Prostate gland (tissue), 2 donors: Measurements from ENCODE around the gene GABRG2. TPM values are rescaled to one million over a fixed set of nuclear protein-coding genes. Genes with fewer than 3 reads are reported as not detected.

Experiments used
- DNase-seq: peaks from one replicate; pipeline ENCODE4 v3.0.0-alpha.2; 2019; ENCODE audit warnings: low spot score
- H3K27ac ChIP-seq, 2 donors: fragments of 200-600 bp; sonication (generic); 2 replicates each; pipeline ENCODE4 v1.5.1; 2017 to 2019
- H3K27me3 ChIP-seq: fragments of 200-600 bp; sonication (generic); replicated peaks from 2 replicates; pipeline ENCODE4 v1.5.1; 2019; ENCODE audit not compliant: insufficient read depth
- H3K36me3 ChIP-seq, 2 donors: fragments of 200-600 bp; sonication (generic); 1 replicate in 1 of 2; 2 replicates in 1 of 2; pipeline versions ENCODE4 v1.5.1 to v1.8.1; 2017 to 2019
- H3K4me1 ChIP-seq: fragments of 200-600 bp; sonication (generic); replicated peaks from 2 replicates; pipeline ENCODE4 v1.5.1; 2019
- H3K4me3 ChIP-seq, 2 donors: fragments of 200-600 bp; sonication (generic); 2 replicates each; pipeline ENCODE4 v1.5.1; 2017 to 2019
- H3K9me3 ChIP-seq: fragments of 200-600 bp; sonication (generic); 2 replicates; pipeline ENCODE4 v1.5.1; 2017
- POLR2A ChIP-seq: fragments of 450-650 bp; IDR thresholded peaks from one replicate; pipeline ENCODE4 v1.6.1; 2016; ENCODE audit warnings: antibody characterized with exemption, mild to moderate bottlenecking
- POLR2AphosphoS5 ChIP-seq: sonication (generic); formaldehyde crosslinking; IDR thresholded peaks from one replicate; pipeline ENCODE4 v1.6.1; 2017; ENCODE audit warnings: antibody characterized with exemption
- WGBS: methylation state at CpG from one replicate; pipeline ENCODE4 v1.1.5; 2018; 5-methylcytosine and 5-hydroxymethylcytosine counted together
- intact Hi-C: fragments of 100-400 bp; cut with DNase I; formaldehyde crosslinking; loops from one replicate; pipeline ENCODE4 v1.14.2; 2022
- total RNA-seq, 2 donors: library from RNA; depleted of rRNA; stranded (reverse); fragments of >200 nt; gene quantifications; one replicate each; pipeline ENCODE4 v1.1.0, GENCODE V29; 2016
- TF ChIP-seq, protein P1 (sequence below), 4 experiments: fragments of 200-600 bp in 2 of 4; fragments of 450-650 bp in 2 of 4; sonication (generic) in 2 of 4; IDR thresholded peaks; 1 replicate in 3 of 4; 2 replicates in 1 of 4; pipeline ENCODE4 v1.5.1; 2016 to 2019; ENCODE audit warnings: antibody characterized with exemption in 4 of 4, mild to moderate bottlenecking in 2 of 4, moderate library complexity in 2 of 4

GABRG2 gene
- total RNA-seq, 2 donors from 2014 or later, result 0.68 TPM; not detected in 1

DNA sequence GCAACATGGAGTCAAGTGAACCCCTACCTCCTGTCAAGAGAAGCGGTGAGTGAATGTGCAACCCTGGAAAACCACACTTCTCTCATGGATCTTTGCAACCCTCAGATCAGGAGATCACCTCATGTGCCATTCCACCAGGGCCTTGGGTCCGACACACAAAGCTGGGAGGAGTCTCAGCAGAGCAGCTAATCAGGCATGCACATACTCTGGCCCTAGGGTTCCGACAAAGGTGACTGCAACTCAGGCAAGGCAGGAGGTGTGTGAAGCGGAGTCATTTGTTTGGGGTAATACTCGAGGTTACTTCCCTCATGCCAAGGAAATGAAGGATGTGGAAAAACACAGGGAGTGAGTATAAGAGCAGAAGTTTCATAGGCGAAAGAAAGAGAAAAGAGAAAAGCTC, 96.1 kb downstream of the GABRG2 start:
- Histone ChIP-seq H3K4me1 (no peaks in the 10 kb centered on the region), H3K27ac (no peak overlapping the region), H3K4me3 (no peak overlapping the region), H3K36me3 (no peaks in the 10 kb centered on the region), H3K27me3 (no peaks in the 10 kb centered on the region), H3K9me3 (no peaks in the 10 kb centered on the region)
- TF ChIP-seq POLR2A, result no peak
- TF ChIP-seq, protein P1, sequence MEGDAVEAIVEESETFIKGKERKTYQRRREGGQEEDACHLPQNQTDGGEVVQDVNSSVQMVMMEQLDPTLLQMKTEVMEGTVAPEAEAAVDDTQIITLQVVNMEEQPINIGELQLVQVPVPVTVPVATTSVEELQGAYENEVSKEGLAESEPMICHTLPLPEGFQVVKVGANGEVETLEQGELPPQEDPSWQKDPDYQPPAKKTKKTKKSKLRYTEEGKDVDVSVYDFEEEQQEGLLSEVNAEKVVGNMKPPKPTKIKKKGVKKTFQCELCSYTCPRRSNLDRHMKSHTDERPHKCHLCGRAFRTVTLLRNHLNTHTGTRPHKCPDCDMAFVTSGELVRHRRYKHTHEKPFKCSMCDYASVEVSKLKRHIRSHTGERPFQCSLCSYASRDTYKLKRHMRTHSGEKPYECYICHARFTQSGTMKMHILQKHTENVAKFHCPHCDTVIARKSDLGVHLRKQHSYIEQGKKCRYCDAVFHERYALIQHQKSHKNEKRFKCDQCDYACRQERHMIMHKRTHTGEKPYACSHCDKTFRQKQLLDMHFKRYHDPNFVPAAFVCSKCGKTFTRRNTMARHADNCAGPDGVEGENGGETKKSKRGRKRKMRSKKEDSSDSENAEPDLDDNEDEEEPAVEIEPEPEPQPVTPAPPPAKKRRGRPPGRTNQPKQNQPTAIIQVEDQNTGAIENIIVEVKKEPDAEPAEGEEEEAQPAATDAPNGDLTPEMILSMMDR (IDR thresholded peaks at IDR 0.05), result no peak
- TF ChIP-seq POLR2AphosphoS5, result no peak
- DNase-seq, result no peak
- 73% methylated on average over 6 of the region's 6 CpGs for WGBS
- intact Hi-C loops, result no loop called here

DNA sequence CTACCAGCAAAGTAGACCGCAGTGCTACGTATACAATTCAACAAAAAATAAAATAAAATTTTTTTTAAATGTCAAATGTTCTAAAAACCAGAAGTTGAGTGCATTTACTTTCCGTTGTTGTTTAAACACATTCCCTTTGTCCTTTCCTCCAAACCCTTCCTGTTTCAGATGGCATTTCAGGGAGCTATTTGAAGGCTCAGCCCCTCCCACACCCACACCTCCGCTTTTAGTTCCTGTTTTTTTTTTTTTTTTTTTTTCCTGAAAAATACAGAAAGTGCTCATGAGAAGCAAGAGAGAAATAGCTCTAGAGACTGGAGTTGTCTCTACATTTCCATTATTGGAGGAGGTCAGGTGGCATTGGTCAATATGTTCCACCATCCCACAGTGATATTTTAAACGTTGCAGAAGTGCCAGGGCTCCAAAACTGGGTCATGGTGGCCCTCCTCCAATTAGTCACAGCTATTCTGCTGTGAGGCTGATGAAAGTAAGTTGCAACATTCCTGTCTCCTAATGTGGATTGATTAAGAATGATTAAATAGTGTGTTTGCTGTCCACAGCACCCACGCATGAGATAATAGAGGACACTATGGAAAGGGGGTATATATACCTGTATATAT, 106.9 kb downstream of the GABRG2 start:
- H3K9me3 ChIP-seq, result no peaks in the 10 kb centered on the region

DNA sequence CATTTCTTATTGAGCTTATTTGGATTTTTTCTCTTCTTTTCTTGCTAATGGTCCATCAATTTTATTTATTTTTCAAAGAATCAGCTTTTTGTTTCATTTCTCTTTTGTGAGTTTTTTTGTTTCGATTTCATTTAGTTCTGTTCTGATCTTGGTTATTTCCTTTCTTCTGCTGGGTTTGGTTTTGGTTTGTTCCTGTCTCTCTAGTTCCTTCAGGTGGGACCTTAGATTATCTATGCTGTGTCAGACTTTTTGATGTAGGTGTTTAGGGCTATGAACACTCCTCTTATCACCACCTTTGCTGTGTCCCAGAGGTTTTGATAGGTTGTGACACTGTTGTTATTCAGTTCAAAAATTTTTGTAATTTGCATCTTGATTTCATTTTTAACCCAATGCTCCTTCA, 119.8 kb downstream of the GABRG2 start:
- no peaks in the 10 kb centered on the region for H3K27me3 ChIP-seq
- intact Hi-C loops, result no loop called here
- no peaks in the 10 kb centered on the region for H3K36me3 ChIP-seq
- no peaks in the 10 kb centered on the region for H3K9me3 ChIP-seq
- no peaks in the 10 kb centered on the region for H3K4me1 ChIP-seq
- WGBS, result 91% methylated on average over 1 of the region's 1 CpG
- H3K4me3 ChIP-seq, result no peak overlapping the region
- DNase-seq, result no peak
- H3K27ac ChIP-seq, result no peak overlapping the region
- TF ChIP-seq, protein P1 (IDR thresholded peaks at IDR 0.05), result no peak
- TF ChIP-seq POLR2AphosphoS5, result no peak
- TF ChIP-seq POLR2A, result no peak

More for the DNA sequence above, 106.9 kb downstream of the GABRG2 start:
- no peaks in the 10 kb centered on the region for H3K27me3 ChIP-seq
- TF ChIP-seq POLR2A (no peak), POLR2AphosphoS5 (no peak)
- TF ChIP-seq, protein P1 (IDR thresholded peaks at IDR 0.05), result no peak
- no peaks in the 10 kb centered on the region for H3K4me1 ChIP-seq
- H3K4me3 ChIP-seq, result no peak overlapping the region
- no peaks in the 10 kb centered on the region for H3K36me3 ChIP-seq
- intact Hi-C loops, result no loop called here
- H3K27ac ChIP-seq, result no peak overlapping the region
- DNase-seq, result no peak
- 57% methylated on average over 6 of the region's 6 CpGs for WGBS

DNA sequence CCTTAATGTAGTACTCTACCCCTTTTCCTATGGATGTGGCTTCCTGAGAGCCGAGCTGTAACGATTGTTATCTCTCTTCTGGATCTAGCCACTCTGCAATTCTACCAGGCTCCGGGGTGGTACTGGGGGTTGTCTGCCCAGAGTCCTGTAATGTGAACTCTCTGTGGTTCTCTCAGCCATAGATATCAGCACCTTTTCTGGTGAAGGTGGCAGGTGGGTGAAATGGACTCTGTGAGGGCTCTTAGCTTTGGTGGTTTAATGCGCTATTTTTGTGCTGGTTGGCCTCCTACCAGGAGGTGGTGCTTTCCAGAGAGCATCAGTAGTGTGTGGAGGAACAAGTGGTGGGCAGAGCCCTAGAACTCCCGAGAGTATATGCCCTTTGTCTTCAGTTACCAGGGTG, 122.1 kb downstream of the GABRG2 start:
- intact Hi-C loops, result no loop called here
- WGBS, result 61% methylated on average over 5 of the region's 5 CpGs
- TF ChIP-seq, protein P1 (IDR thresholded peaks at IDR 0.05), result no peak
- TF ChIP-seq POLR2A (no peak), POLR2AphosphoS5 (no peak)
- no peak overlapping the region for H3K4me3 ChIP-seq
- DNase-seq, result no peak
- H3K27me3 ChIP-seq, result no peaks in the 10 kb centered on the region
- no peaks in the 10 kb centered on the region for H3K9me3 ChIP-seq
- H3K27ac ChIP-seq, result no peak overlapping the region
- H3K36me3 ChIP-seq, result no peaks in the 10 kb centered on the region
- no peaks in the 10 kb centered on the region for H3K4me1 ChIP-seq

DNA sequence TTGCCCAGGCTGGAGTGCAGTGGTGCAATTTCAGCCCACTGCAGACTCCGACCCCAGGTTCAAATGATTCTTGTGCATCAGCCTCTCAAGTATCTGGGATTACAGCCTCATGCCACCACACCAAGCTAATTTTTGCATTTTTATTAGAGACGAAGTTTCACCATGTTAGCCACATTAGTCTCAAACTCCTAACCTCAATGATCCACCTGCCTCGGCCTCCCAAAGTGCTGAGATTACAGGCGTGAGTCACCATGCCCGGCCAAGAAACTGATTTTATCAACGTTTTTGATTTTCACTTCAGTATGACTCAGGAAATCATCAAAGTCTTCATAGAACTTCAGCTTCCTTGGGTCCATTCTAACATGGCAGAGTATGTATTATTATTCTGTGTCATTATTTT, 125.4 kb downstream of the GABRG2 start:
- Histone ChIP-seq H3K36me3 (no peaks in the 10 kb centered on the region), H3K4me1 (no peaks in the 10 kb centered on the region), H3K27ac (no peak overlapping the region), H3K9me3 (no peaks in the 10 kb centered on the region), H3K27me3 (no peaks in the 10 kb centered on the region), H3K4me3 (no peak overlapping the region)
- intact Hi-C loops, result no loop called here
- 93% methylated on average over 6 of the region's 6 CpGs for WGBS
- no peak for TF ChIP-seq POLR2AphosphoS5
- no peak for TF ChIP-seq POLR2A
- TF ChIP-seq, protein P1 (IDR thresholded peaks at IDR 0.05), result no peak
- no peak for DNase-seq
